Activated T-cell treated with anti-CD3 and anti-CD28 coated beads, Interleukin-2, amount 50 U/mL, for 72 hours (primary cell): ENCODE data around the gene DPF3. TPM values are rescaled to one million over a fixed set of nuclear protein-coding genes. Genes with fewer than 3 reads are reported as not detected.

Experiments used
- ATAC-seq, 2 donors: fragments of 150-1000 bp; cut with Tn5 transposase; replicated peaks in 1 of 2; 2 replicates each; pipeline ENCODE4 v1.10.0; 2021; ENCODE audit warnings: moderate library complexity in 2 of 2, mild to moderate bottlenecking in 1 of 2
- DNase-seq, 2 donors: peaks; one replicate each; pipeline ENCODE4 v3.0.0; 2021 to 2022; ENCODE audit warnings: mixed read lengths in 1 of 2
- H3K27ac Mint-ChIP-seq: one replicate; pipeline ENCODE4 v1.8.0; 2022; ENCODE audit warnings: mild to moderate bottlenecking, moderate library complexity, mixed read lengths
- H3K27me3 Mint-ChIP-seq: one replicate; pipeline ENCODE4 v1.8.0; 2022; ENCODE audit warnings: low read depth, mixed read lengths
- H3K36me3 Mint-ChIP-seq, 2 donors: one replicate each; pipeline ENCODE4 v1.8.0; 2022; ENCODE audit warnings: mixed read lengths in 2 of 2, mild to moderate bottlenecking in 1 of 2; ENCODE audit not compliant: insufficient read depth in 2 of 2
- H3K4me1 Mint-ChIP-seq: one replicate; pipeline ENCODE4 v1.8.0; 2022; ENCODE audit warnings: low read depth, mixed read lengths
- H3K4me3 Mint-ChIP-seq, 2 donors: one replicate each; pipeline ENCODE4 v1.8.0; 2022; ENCODE audit warnings: mild to moderate bottlenecking in 2 of 2, mixed read lengths in 2 of 2, moderate library complexity in 2 of 2
- H3K9me3 Mint-ChIP-seq, 2 donors: one replicate each; pipeline ENCODE4 v1.8.0; 2022; ENCODE audit warnings: mixed read lengths in 2 of 2
- total RNA-seq, 2 donors: library from RNA; stranded (reverse); gene quantifications; one replicate each; pipeline ENCODE4 v1.2.3, GENCODE V29; 2022

The DPF3 gene
- total RNA-seq, 2 donors from 2014 or later, result 0.23 to 0.62 TPM

DNA sequence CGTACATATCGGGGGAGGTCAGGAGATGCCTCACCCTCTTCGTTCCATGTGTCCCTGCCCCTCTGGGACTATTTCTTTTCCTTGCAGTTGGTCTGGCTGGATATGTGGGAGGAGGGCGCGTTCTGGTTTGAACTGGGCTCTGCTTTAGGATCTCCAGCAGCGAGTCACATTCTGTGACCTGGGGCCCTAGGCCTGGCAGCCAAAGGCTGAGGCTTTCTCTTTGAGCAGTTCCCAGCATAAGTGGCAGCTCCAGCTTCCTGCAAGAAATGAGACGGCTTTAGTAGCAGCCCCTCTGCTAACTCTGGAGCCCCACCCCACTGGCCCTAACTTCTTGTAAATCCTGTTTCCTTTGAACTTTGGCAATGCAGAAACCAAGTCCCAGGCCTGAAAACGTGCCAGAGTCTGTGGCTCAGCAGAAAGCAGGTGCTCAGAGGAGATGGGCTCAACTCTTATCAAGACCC lies 274.8 kb downstream of the DPF3 start:
- Mint-ChIP-seq H3K27ac (no peak overlapping the region), H3K36me3 (no peaks in the 10 kb centered on the region), H3K4me3 (no peak overlapping the region), H3K27me3 (no peaks in the 10 kb centered on the region), H3K4me1 (no peaks in the 10 kb centered on the region), H3K9me3 (no peaks in the 10 kb centered on the region)
- ATAC-seq, result no peak
- DNase-seq, result no peak

DNA sequence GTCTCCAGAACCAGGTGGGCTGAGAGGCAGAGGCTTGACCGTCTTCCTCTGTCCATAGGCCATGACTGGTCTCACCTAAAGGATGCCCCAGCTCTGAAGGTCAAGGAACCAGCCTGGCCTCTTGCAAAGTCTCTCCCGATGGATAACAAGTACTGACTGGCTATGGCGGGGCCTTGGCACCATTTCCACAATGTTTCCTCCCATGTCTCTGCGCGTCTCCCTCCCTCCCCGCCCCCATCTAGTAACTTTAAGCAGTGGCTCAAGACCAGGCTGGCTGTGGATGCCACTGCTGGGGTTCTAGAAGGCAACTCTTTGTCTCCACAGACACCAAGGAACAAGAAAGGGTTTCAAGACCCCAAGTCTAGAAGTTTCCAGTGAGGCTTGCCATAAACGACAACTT lies 275.5 kb downstream of the DPF3 start:
- no peaks in the 10 kb centered on the region for H3K36me3 Mint-ChIP-seq
- DNase-seq, result no peak
- H3K4me1 Mint-ChIP-seq, result no peaks in the 10 kb centered on the region
- H3K27ac Mint-ChIP-seq, result no peak overlapping the region
- ATAC-seq, result no peak
- H3K9me3 Mint-ChIP-seq, result no peaks in the 10 kb centered on the region
- H3K27me3 Mint-ChIP-seq, result no peaks in the 10 kb centered on the region
- H3K4me3 Mint-ChIP-seq, result no peak overlapping the region

DNA sequence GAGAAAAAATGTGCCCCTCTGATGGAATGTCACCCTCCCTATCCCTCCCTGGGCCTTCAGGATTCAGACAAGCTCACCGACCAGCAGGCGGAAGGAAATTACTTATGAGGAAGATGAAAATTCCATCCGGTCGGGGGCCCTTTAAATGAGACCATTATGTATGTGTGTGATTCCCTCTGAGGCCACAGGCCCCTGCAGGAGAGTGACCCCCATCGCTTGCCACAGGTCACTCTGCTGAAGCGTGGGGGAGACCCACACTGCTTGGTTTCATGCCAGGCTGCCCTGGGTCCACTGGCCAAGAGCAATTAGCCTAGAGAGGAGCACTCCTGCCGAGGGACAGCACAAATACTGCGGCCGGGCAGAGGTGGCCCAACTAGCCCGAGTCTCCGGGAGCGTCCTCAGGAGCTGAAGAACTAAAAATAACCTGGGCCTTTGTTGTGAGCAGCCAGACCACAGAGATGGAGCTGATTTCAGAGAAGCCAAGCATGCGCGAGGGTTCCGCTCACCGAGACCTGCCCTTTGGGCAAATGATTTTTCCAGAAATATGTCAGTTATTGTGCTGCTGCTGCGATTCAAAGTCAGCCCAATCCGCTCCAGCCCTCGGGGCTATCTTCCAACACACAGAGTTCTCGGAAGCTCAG lies 276.4 kb downstream of the DPF3 start:
- DNase-seq (no peak), ATAC-seq (no peak)
- Mint-ChIP-seq H3K27me3 (peaks cover 4% of the 10 kb centered on the region), H3K36me3 (no peaks in the 10 kb centered on the region), H3K9me3 (no peaks in the 10 kb centered on the region), H3K4me3 (no peak overlapping the region), H3K27ac (no peak overlapping the region), H3K4me1 (no peaks in the 10 kb centered on the region)

DNA sequence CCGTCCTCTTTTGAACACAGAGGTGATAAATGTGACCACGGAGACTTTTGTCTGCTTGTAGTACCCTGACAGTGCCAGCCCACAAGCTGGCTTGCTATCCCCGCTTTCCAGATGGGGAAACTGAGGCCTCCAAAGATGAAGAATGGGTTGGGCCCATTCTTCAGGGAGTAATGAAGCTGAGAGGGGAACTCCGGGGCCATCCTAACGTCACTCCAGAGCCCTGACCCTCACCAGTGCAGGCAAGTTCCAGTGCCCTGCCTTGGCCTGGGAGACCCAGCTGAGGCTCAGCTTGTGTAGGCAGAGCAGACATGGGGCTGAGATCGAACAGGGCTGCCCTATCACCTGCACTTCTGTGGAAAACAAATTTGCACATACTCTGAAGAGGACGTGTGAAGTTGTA lies 277.1 kb downstream of the DPF3 start:
- H3K4me3 Mint-ChIP-seq, result no peak overlapping the region
- H3K27ac Mint-ChIP-seq, result no peak overlapping the region
- ATAC-seq (no peak), DNase-seq (no peak)
- no peaks in the 10 kb centered on the region for H3K36me3 Mint-ChIP-seq
- peaks cover 7% of the 10 kb centered on the region for H3K27me3 Mint-ChIP-seq
- H3K9me3 Mint-ChIP-seq, result no peaks in the 10 kb centered on the region
- no peaks in the 10 kb centered on the region for H3K4me1 Mint-ChIP-seq

DNA sequence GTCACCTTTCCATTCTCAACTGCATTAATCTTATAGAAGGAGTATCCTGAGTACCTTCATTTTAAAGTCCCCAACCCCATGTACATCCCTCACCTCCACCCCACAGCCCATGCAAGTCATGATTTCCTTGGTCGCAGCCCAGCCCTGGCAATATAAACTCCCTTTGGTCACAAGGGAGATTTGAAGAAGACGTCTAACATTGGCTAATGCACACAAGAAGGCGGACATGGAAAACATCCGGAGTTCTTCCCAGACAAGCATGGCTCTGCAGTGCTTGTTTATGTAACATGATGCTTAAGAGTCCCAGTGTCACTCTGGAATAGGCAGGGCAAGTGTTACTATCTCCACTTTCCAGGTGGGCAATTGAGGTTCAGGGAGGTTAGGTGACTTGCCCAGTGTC lies 277.6 kb downstream of the DPF3 start:
- no peak for DNase-seq
- Mint-ChIP-seq H3K36me3 (no peaks in the 10 kb centered on the region), H3K9me3 (no peaks in the 10 kb centered on the region), H3K4me3 (no peak overlapping the region), H3K27me3 (peaks cover 7% of the 10 kb centered on the region), H3K4me1 (no peaks in the 10 kb centered on the region), H3K27ac (no peak overlapping the region)
- no peak for ATAC-seq

DNA sequence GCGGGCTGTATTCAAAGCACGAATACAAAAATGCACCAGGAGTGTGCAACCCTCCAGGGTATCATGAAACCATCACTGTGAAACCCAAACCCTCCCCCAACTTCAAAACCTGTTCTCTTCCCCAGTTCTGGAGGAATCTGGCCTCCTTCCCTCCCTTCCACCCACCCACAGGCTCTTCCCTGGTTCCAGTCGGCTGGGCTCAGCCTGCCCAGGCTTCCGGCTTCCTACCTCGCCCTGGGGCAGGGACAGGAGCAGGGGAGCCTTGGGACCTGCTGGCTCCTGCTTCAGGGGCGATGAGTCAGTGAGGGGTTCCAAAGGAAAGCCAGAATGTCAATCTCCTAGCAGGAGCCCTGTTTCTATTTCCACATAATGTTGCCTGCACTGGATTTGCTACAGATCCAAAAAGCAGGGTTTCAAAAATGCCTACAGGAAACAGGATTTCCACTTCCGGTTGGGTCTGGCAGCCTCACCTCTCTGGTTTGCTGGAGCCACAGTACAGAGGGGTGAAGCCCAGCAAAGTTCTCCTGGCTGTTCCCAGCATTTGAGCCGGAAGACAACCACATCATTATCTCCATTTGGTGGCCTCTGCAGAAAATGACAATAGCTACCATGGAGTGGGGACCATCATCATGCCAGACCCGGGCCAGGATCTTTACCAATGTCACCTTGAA lies 278.3 kb downstream of the DPF3 start:
- no peaks in the 10 kb centered on the region for H3K36me3 Mint-ChIP-seq
- H3K4me3 Mint-ChIP-seq, result no peak overlapping the region
- DNase-seq (no peak), ATAC-seq (no peak)
- no peak overlapping the region for H3K27ac Mint-ChIP-seq
- no peaks in the 10 kb centered on the region for H3K9me3 Mint-ChIP-seq
- no peaks in the 10 kb centered on the region for H3K4me1 Mint-ChIP-seq
- H3K27me3 Mint-ChIP-seq, result peaks cover 7% of the 10 kb centered on the region

DNA sequence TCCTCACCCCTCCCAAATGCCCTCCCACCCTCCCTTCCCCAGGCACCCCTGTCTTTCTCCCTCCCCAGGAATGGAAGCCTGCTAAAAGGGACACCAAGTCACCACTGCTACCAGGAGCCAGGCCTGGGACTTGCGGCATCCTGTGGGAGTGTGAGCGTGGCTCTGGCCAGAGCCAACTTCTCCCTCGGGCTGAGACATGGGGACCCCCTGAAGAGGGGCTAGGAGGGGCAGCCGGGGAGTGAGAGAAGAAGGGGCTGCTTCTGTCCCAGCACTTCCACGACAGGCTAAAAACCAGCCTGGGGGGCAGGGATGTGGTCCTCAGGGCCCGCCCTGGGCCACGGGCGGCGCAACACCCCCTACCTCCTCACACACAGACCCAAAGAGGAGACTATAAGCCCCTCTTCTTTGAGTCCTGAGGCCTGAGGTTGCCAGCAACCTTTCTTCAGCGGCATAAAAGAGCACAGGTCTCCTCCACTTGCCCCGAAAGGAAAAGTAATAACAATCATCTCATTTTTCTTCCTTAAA lies 278.9 kb downstream of the DPF3 start:
- H3K27me3 Mint-ChIP-seq, result peaks cover 7% of the 10 kb centered on the region
- no peak for DNase-seq
- ATAC-seq, result no peak
- no peak overlapping the region for H3K27ac Mint-ChIP-seq
- no peaks in the 10 kb centered on the region for H3K9me3 Mint-ChIP-seq
- H3K4me3 Mint-ChIP-seq, result no peak overlapping the region
- H3K36me3 Mint-ChIP-seq, result no peaks in the 10 kb centered on the region
- no peaks in the 10 kb centered on the region for H3K4me1 Mint-ChIP-seq

DNA sequence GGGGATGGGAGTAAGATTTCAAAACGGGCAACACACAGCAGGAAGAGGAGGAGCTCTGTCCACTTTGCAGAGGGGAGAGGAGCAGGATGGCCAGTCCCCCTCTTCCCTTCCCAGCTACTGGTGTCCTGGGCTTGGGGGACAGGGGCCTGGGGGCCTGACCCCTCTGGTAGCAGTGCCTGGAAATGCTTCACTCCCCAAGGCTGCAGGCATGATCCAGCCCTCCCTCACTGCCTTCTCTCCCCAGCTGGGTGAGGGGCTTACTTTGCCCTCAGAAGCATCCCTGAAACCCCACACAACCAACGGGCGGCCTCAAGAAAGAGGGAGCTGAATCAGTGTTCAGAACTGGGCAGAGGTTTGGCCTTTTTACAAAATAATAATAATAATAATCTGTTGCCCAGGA lies 279.5 kb downstream of the DPF3 start:
- no peak overlapping the region for H3K4me3 Mint-ChIP-seq
- H3K27me3 Mint-ChIP-seq, result peaks cover 7% of the 10 kb centered on the region
- no peaks in the 10 kb centered on the region for H3K9me3 Mint-ChIP-seq
- DNase-seq (no peak), ATAC-seq (no peak)
- H3K4me1 Mint-ChIP-seq, result no peaks in the 10 kb centered on the region
- no peaks in the 10 kb centered on the region for H3K36me3 Mint-ChIP-seq
- H3K27ac Mint-ChIP-seq, result no peak overlapping the region

DNA sequence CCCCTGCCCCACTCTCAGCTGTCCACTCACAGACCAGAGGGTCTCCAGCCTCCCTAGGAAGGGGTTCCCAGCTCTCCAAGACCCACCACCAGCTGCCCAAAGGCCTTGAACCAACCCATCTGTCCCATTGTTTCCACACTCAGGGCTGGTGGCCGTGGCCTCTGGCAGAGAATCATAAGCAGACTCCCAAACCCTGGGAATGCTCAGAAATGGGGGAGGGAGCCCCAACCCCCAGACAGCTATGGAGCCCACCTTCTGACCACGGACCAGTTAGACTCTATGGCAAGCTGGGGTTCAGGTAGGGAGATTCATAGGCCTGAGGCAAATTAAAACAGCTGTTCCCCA lies 280.0 kb downstream of the DPF3 start:
- no peak overlapping the region for H3K4me3 Mint-ChIP-seq
- no peaks in the 10 kb centered on the region for H3K9me3 Mint-ChIP-seq
- no peak overlapping the region for H3K27ac Mint-ChIP-seq
- no peak for ATAC-seq
- no peaks in the 10 kb centered on the region for H3K36me3 Mint-ChIP-seq
- DNase-seq, result no peak
- peaks cover 7% of the 10 kb centered on the region for H3K27me3 Mint-ChIP-seq
- no peaks in the 10 kb centered on the region for H3K4me1 Mint-ChIP-seq

DNA sequence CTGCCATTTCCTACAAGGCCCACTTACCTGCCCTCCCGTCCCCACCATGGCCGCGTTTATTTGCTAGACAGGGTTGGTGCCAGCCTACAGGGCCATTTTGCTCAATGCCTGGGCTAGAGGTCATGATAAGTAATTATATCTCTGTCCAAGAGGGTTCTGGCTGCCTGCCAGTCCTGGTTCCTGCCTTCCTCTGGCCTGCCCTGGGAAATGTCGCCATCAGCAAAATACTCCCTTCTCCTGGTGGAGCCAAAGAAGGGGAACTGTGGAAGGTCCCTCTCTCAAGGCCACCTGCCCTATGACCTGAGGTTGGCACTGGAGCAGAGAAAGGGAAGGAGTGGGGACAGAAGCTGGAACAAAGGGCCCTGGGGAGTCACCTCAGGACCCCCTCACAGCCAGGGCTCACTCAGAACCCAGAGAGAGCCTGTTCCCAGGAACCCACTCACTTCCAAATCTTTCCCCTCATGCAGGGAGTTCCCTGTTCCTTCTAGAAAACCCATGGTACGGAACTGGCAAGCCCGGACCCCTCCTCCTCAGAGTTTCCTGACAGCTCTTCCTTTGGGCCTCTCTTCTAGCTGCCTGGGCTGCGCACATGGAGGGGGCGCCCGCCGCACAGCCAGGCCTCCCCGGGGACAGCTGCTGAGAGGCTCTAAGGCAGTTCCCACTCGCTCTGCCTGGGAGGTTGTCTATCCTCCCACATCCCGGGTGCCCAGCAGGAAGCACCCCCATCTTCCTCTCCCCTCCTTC lies 280.5 kb downstream of the DPF3 start:
- no peaks in the 10 kb centered on the region for H3K4me1 Mint-ChIP-seq
- no peak overlapping the region for H3K4me3 Mint-ChIP-seq
- ATAC-seq (no peak), DNase-seq (no peak)
- no peaks in the 10 kb centered on the region for H3K9me3 Mint-ChIP-seq
- no peak overlapping the region for H3K27ac Mint-ChIP-seq
- H3K36me3 Mint-ChIP-seq, result no peaks in the 10 kb centered on the region
- H3K27me3 Mint-ChIP-seq, result peaks cover 7% of the 10 kb centered on the region

DNA sequence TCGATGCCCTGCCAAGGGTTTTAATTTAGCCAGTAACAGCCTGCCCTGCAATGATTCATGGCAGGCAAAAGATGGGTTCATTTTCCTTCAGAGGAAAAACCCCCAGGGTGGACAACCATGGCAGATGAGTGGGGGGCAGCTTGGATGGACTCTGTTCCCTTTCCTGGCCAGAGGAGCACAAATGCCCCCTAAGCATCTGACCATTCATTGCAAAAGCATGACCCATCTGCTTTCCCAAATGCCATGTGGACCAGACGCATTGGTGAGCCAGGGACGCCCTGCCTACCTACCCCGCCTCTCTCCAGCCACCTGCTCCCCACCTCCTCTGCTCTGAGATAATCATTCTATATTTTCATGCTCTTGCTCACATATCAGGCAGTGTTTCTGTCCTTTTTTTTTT lies 281.9 kb downstream of the DPF3 start:
- H3K4me1 Mint-ChIP-seq, result no peaks in the 10 kb centered on the region
- no peaks in the 10 kb centered on the region for H3K9me3 Mint-ChIP-seq
- DNase-seq, result no peak
- no peak overlapping the region for H3K27ac Mint-ChIP-seq
- ATAC-seq, result no peak
- no peak overlapping the region for H3K4me3 Mint-ChIP-seq
- peaks cover 7% of the 10 kb centered on the region for H3K27me3 Mint-ChIP-seq
- no peaks in the 10 kb centered on the region for H3K36me3 Mint-ChIP-seq

DNA sequence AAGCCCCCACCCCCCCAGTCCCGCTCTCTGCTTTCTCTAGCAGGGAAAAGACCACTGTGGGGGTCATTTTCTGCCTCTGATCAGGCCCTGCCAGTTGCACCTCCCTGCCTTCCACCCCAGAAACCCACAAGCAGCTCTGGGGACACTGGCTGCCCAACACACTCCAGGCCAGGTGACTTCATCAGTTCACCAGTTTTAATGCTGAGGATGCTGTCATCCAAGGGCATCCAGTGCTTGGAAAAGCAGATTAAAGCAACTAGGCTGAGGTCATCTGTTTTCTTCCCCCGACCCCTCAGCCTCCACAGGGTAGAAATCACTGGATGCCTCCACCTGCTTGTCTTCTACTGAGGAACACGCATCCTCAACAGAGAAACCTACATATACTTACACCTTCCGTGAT lies 282.4 kb downstream of the DPF3 start:
- peaks cover 7% of the 10 kb centered on the region for H3K27me3 Mint-ChIP-seq
- no peaks in the 10 kb centered on the region for H3K36me3 Mint-ChIP-seq
- DNase-seq (no peak), ATAC-seq (no peak)
- H3K4me1 Mint-ChIP-seq, result no peaks in the 10 kb centered on the region
- no peaks in the 10 kb centered on the region for H3K9me3 Mint-ChIP-seq
- no peak overlapping the region for H3K27ac Mint-ChIP-seq
- H3K4me3 Mint-ChIP-seq, result no peak overlapping the region

DNA sequence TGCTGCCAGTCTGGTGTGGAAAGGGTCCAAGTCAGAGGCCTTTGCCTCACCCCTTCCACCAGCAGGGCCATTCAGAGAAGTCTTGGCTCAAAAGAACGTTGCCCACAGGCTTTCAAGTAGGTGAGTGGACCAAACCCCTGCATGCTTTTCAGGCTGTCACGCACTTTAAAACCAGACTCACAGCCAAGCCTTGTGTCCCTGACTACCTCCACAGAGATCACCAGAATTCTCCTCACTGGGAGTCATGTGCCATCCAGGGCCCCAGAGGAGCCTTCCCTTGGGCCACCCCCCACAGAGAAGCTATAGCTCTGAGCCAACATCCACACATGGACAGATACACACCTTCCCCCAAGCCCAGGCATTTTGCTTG lies 283.1 kb downstream of the DPF3 start:
- DNase-seq, result no peak
- ATAC-seq, result no peak
- Mint-ChIP-seq H3K36me3 (no peaks in the 10 kb centered on the region), H3K27me3 (peaks cover 7% of the 10 kb centered on the region), H3K4me1 (no peaks in the 10 kb centered on the region), H3K9me3 (no peaks in the 10 kb centered on the region), H3K27ac (no peak overlapping the region), H3K4me3 (no peak overlapping the region)
